Activated T-cell treated with anti-CD3 and anti-CD28 coated beads for 48 hours (primary cell): Measurements from ENCODE around the gene RANBP3L.
"Not testable (repeated sequence)": the region's sequence is repeated elsewhere in the genome, so short reads cannot be mapped to it uniquely, and the experiment has no call there.

Experiments
- DNase-seq: peaks from one replicate; pipeline ENCODE4 v3.0.0-alpha.2; 2020; ENCODE audit warnings: low read depth

Gene RANBP3L

DNA sequence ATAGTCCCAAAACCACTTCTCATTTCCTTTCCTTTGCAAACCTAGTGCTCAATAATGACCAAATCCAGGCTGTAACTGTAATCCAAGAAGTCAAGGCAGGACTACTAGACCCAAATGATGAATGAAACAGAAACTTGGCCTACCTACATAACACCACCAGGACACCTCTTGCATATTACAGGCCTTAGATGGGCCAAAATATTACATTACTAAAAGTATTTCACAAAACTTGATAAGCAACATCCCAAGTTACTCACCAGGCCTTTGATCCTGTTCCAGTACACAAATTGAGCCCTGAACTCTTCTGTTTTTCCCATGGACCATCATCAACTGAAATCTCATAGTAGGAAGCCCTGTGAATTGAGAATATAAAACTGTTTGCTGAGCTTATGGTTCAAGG, 94.8 kb downstream of the RANBP3L start:
- DNase-seq, result no peak

GRCh38 chr5:36205329-36205728, 96.4 kb downstream of the RANBP3L start:
- no peak for DNase-seq

- DNase-seq, result no peak
These were observed 99.2 kb downstream of the RANBP3L start for GRCh38 chr5:36202521-36202961.

- DNase-seq, result no peak
These were observed 101.2 kb downstream of the RANBP3L start for GRCh38 chr5:36200513-36200912.

DNA sequence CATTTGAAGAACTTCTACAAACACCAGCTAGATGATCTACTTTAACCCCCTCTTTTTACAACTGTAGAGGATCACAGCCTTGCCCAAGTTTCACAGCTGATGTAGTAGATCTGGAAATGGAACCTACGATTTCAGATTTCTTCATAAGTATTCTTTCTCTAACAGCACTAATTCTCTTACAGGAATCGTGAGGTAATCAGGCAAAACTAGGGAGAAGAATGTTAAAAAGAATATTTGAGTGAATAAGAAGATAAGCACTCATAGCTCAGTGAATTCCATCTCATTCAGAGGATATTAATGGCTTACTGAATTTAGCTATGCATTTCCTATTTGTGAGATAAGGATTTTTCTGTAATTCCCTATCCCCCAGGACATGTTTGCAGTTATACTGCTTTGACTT, 102.1 kb downstream of the RANBP3L start:
- DNase-seq, result no peak

DNA sequence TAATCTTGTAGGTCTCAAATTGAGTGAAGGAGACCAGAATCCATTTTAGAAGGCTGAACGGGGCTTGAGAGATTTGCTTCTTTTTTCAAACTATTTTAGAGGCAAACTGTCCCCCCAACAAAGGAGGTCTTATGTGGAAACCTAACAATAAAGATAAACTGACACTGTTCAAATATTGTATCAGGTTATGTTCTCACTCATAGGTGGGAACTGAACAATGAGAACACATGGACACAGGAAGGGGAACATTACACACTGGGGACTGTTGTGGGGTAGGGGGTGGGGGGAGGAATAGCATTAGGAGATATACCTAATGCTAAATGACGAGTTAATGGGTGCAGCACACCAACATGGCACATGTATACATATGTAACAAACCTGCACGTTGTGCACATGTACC, 102.9 kb downstream of the RANBP3L start:
- not testable (repeated sequence) for DNase-seq
